GM19372 (cell line): Measurements from ENCODE around the gene WDR7.
A peak's percentile ranks its signal among the peaks of the same experiment; 100 is the strongest.

Source experiments
- ATAC-seq: cut with Tn5 transposase; IDR thresholded peaks from one replicate; pipeline ENCODE4 v1.9.1; 2021; ENCODE audit warnings: mild to moderate bottlenecking, low read depth, moderate library complexity; ENCODE audit not compliant: unreplicated experiment

Gene WDR7

DNA sequence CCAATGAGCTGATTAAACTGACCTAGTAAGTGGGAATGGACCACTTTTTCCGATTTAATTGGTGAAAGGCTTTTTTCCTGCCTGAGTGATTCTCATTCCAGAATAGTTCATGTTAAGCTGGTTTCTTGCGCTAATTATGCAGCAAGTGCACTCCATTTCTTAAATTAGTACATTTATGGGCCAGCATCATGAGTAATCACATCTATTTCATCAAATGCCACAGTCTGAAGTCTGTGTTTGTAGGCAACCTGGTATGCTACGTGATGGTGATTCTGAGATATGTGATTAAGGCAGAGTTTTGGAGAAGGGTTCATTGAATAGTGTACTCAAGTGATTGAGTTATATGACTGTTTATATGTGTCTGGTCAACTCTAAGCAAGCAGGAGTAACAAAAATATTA lies 367.7 kb downstream of the WDR7 start:
- ATAC-seq = no peak

DNA sequence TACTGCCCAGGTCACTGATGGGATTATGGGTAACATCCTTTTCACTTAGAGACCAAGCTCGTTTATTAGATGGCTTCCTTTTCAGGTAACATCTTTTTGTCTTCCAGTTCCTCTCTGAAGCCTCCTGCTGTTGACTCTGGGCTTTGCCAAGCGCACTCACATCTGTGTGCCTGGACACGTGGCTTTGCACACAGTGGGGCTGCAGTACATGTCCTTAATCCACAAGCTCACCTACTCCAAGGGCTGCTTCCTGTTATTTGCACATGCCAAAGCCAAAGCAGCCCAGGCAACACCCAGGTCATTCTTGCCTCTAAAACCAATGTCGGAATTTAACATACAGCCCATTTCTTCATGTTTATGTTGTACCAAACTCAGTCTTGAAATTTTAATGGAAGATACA lies 371.6 kb downstream of the WDR7 start:
- ATAC-seq = no peak

DNA sequence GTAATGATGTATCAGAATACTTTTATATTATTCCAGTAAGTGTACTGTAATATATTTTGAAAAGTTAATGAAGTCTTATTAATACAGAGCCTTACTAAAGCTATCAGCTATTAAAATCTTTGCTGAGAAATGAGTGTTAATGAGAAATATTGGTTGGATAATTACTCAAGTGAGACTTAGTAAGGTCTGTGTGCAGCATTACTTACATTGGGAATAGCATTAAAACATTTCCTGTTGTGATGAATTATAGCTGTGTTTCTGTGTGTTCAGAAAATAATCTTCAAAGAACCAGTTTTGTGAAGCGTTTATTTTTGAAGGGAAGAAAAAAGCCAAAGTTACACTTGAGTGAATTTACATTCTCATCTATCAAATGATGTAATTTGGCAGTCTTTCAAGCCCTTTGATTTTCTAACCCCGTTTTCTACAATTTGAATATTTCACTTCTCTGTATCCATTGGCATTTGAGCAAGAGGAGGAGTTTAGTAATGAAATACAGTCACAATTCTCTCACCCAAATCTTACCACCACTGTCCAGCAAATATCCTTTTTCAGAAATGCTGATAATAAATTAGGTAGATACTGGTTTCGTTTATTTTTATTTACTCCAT lies 372.2 kb downstream of the WDR7 start:
- no peak for ATAC-seq

DNA sequence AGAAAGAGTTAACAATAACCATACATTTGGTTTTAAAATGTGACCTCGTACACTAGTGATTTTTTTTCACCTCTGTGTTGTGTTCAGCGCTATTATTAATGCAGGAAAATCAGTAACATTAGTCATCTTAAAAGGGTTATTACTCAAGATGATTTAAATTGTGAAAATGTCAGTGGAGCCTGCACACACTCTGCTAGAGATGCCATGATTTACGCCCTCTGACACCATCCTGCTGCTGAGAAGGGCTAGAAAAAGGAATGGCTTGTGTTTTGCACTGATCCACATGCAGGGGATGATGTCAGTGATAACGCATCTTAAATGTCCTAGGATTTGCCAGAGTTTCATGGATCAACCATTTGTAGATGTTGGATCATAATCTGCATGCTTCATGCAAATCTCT lies 374.4 kb downstream of the WDR7 start:
- ATAC-seq = no peak

DNA sequence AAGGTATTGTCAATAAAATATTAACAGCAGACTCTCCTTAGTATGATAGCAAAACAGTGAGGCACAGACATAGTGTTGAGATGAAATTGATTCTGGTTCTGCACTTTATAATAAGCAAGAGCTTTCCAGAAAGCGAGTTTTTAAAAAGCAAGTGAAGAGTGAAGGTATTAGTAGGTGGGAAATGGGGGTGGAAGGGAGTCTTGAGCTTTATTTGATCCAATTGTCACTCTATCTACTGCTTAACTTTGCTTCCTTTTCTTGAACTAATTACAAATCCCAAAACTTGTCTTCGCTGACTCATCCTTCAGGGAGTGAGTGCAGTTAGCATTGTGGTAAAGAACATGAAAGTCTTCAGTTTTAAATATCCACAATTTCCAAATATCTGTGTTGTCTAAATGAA lies 375.2 kb downstream of the WDR7 start:
- no peak for ATAC-seq

DNA sequence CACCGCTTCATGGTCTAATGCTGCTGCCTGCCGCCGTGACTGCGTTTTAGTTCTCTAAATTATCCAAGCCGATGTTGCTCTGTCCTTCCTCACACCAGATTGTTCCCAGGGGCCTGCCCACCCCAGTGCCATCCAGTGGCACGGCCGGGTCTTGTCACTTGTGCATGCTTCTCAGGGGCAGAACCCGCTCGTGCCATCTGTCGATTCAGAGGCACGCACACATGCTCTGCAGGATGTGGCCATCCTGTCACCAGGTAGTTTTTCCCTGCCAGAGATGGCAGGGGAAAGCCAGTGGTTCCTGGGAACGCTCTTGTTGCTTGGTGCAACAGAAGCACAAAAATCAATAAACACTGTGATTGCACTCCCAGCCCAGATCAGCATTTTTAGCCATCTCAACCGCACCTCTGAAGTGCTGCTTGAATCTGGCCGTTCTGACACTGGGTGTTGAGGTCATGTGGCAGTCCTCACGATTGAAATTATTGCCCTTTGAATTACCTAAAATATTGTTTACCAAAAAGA lies 376.1 kb downstream of the WDR7 start:
- no peak for ATAC-seq

DNA sequence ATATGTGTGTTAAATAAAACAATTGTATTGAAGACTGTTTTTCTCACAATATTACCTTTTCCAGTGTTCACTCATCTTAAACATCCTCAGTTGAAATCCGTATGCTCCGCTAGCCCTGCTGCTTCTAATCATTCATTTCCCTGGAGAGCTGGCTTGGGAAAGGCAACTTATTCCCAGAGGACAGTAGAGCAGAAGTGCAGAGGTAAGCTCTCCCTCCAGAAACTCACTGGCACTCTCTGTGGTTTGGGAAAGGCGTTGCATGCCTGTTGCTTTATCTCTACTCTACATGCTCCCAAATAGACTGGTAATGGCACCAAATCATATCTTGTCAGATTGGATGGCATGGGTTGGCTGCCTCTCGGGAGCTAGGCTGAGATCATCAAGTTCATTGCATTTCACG lies 378.6 kb downstream of the WDR7 start:
- ATAC-seq = no peak

DNA sequence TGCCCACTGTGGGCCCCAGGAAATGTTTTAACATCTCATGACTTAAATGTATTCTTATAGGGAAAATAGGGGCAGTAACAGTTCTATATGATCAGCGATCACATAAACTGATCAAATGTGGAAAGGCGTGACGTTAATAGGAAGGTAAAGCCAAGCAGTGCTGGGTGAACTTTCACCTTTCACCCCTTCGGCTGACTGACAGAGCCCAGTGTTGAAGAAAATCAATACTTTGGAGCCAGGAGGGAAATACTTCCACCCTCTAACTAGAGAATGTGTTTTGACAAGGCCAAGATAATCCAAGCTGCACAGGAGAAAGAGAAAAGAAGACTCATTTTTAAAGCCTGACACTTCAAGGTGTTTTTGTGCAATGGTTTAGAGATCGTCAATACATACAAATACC lies 379.3 kb downstream of the WDR7 start:
- no peak for ATAC-seq

DNA sequence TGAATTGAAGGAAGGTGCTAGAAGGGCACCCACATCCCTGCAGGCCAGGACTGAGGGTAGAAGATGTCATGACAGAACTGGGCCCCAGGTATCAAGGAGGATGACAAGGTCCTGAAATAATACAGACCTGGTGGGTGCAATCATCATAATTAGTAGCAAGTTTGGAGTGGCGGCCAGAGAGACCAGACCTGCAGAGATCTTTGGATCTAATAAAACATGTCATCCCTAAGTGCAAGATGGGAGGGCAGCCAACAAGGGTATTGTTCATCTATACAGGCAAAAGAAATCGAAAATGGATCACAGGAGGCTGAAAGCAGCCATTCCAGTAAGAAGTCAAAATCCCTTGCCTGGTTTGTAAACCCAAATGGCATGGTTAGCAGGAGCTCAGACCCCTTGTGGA lies 384.4 kb downstream of the WDR7 start:
- ATAC-seq = no peak

DNA sequence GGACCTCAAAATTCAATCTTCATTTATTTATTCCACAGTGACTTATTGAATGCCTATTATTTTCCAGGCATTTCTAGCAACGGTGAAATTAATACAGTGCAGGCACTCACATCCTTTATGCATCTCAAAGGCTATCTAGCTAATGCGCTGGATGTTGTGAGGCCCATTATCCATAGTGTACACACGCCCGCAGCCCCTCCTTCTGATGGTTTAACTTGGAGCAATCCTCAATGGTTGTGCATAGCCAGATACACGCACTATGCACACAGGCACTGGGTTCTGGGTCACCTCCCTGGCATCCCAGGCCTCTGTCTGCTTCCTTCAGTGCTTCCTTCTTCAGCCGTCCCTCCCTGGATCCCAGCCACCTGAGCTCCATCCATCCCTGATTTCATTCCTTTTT lies 387.2 kb downstream of the WDR7 start:
- no peak for ATAC-seq

DNA sequence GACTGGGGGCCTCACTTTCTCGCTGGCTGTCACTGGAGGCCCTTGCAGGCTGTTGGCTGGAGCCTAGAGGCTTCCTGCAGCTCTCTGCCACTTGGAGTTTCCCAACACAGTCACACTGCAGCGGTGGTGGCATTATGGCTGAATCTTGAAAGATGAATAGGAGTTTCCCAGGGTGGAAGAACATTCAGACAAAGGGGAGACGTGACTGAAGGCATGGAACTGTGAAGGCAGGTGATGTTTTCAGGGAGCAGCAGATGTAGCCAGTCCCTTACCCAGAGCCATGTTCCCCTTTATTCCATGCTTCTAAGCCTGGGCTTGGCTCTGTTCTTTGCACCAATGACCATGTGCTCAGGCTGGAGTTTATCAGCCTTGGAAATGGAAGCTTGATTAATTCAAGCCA lies 389.0 kb downstream of the WDR7 start:
- ATAC-seq = no peak

DNA sequence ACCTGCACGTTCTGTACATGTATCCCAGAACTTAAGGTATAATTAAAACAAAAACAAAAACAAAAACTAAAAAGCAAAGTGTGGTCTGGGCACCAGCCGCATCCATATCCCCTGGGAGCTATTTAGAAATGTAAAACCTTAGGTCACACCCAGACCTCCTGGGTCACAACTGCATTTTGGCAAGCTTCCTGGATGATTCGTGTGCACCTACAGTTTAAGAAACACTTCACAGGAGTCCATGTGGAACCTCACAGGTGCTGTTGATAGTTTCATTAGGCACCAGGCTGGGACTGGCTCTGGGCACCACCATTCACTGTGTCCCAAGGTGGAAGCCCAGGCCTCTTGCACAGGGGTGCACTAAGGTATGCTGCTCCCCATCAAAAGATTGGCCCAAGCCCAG lies 392.1 kb downstream of the WDR7 start:
- no peak for ATAC-seq

DNA sequence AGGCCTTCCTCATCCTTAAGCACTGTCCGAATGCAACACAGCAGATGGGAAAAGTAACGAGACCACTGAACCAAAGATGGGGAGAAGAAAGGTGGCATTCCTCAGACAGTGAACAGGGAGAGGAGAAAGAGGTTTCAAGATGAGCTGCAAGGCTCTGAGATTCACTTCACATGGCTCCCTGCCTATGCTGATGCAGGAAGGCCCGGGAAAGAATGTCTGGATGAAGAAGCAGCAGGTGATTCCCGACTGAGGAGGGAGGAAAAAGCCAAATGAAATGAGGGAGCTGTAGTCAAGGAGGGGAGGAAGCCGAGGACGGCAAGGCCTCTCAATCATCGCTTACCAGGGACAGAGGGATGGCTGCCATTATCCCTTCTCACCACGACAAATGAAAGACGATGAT lies 397.2 kb downstream of the WDR7 start:
- ATAC-seq = no peak

DNA sequence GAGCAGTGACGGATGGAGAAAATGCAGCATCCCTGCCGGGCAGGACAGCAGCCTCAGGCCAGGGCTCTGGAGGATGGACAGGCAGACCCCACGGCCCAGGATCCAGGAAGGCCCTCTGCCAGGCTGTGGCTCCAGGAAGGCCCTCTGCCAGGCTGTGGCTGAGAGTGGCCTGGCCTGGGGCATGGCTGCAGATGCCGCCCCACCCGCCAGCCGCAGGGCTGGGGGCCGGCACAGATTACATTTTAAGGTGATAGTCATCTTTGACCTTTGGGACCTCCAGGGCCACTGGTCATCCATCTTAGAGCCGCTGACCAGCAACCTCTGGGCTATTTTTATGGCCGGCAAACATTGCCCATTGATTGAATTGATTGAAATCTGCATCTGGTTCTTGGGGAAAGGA lies 397.7 kb downstream of the WDR7 start:
- no peak for ATAC-seq

DNA sequence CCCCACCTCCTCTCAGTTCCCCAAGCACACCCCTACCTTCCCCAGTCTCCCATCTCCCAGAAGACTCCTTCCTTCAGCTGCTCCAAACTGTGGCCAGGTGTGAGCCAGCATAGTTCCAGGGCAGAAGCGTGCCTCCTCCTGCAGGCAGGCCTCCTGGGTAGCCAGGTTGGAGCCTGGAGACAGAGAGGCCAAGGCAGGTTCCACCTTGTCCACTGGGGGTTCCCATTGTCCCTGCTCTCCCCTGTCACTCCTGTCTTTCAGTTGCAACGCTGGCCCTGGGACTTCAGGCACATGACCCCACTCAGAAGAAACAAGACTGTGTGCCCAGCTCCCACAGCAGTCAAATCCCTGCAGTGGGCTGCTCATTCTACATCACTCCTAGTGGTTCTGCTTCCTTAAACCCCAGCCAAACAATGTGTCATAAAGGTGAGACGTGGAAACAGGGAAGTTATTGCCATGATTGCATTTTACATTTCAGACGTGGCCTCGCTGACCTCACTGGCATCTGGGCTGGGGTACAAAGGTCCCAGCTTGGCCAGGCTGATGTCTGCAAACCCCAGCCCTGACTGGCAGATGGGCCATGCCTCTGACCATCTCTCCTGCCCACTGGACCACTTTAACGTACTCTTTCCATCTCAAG lies 399.3 kb downstream of the WDR7 start:
- ATAC-seq = no peak

DNA sequence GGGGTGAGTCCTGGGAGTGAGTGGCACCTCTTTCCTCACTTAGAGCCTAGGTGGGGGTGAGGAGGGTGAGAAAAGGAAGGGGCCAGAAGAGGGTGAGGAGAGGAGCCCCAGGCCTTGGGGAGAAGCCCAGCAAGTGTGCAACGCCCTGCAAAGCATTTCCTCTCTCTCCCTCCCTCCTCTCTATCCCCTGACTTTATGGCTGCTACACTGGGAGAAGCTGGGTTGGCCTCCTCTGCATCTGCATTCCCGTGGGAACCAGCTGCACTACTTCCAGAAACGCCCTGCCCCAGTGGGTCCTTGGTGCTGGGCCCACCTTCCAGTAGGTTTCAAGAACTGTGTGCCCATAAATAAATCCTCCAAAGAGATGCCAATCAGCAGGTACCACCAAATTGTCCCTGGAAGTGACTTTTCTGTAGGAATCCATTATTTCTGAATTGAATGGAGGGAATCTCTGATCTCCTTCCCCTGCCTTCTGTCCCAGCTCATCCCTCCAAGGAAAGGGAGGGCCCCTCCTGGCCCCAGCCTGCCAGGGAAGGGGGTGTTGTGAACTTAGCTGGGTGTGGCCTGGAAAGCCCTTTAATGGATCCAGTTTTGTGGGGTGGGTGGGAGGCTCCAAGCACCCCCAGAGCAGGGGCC lies 400.0 kb downstream of the WDR7 start:
- no peak for ATAC-seq

DNA sequence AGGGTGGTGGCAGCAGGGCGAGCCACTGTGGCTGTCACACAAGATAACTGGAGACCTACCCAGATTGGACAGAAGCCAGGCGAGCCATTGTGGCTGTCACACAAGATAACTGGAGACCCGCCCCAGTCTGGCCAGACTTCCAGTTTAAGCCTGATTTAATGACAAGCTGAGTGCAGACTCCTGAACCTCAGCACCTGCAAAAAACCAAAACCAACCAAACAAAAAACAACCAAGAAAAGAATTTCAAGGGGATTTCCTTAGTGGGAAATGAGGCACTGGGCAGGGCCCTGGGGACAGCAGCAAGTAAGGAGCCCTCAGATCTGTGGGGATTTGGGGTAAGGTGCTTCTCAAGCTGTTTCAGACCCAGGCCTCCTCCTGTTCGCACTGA lies 400.5 kb downstream of the WDR7 start:
- peak; percentile 41 for ATAC-seq

DNA sequence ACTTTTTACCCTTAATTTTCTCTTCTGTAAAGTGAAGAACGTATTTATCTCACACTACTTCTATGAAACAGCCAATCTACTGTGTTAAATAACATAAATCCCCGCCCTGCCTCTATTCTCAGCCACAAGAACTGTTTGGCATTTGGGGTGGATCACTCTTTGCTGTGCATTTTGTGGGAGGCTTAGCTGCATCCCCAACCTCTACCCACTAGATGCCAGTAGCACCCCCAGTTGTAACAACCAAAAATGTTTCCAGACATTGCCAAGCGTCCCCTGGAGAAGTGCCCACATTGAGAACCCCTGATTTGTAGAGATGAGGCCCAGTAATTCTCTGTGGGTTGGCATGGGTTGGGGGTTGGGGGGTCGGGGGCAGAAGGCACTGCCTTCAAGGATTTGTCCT lies 401.0 kb downstream of the WDR7 start:
- ATAC-seq = peak; percentile 53

DNA sequence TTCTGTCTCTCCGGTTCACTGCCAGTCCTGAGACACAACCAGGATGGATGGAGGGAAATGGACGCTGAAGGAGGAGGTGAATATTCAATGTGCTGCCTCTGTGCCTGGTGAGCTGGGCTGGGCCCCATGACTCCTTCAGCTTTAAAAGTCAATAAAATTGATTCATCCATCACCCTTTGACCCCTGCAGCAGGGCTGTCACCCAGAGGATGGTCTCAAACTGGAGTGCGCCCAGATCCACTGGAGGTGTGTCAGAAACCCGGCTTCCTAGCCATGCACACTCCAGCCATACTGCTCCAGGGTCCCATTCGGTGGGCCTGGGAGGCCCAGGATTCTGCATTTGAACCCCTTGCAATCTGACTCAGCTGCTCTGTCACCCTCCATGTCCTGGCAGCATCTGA lies 401.6 kb downstream of the WDR7 start:
- no peak for ATAC-seq

DNA sequence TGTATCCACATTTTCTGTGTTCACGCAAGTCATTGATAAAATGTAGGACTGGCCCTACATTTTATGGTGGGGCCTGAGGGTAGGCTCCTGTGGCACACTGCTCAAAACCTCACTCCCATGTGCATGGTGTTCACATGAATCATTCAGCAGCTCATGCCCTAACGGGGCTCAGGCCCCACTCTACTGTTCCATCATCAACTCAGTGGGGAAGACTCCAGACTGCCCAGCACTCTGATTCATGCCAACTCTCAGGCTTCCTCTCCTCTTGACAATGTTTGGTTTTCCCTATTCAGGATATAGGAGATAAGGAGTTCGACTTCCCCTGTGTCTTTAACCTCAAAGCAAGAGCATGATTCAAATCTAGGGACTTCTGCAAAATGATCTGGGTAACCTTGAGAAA lies 403.7 kb downstream of the WDR7 start:
- ATAC-seq = no peak

DNA sequence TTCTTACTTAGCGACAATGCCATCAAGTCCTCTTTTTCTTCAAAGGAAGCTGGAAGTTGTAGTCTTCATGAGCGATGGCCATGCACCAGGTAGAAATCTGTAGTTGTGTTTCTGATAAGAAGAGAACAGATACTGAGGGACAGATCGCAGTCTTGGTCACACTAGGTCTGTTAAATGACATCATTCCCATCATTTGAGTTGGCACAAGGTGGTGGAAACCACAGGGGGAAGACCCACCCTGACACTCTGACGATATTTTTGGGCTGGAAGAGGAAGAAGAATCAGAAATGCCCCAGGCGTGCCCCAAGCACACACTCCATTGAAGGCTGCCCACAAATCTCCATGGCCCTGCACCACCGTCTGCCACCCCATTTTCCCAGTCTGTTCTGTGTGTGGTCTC lies 406.7 kb downstream of the WDR7 start:
- no peak for ATAC-seq

DNA sequence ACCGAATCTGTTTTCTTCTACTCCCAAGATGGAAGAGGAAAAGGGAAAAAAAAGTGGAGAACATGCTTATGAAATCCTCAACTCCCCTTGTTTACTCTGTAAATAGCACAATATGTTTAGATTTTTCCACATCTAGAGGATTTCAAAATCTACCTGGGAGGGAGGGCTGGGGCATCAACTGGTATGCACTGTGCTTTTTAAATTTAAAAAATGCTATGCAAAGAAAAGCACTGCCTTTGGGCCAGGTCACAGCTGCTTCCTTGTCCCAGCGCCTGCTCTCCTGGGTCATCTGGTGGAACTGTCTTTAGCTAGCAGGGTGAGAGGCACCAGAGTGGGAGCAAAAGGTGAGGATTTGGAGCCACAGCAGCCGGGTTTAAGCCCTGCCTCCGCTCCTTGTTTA lies 407.6 kb downstream of the WDR7 start:
- ATAC-seq = no peak
